ENCODE data around the gene SFXN3.

The SFXN3 gene

DNA sequence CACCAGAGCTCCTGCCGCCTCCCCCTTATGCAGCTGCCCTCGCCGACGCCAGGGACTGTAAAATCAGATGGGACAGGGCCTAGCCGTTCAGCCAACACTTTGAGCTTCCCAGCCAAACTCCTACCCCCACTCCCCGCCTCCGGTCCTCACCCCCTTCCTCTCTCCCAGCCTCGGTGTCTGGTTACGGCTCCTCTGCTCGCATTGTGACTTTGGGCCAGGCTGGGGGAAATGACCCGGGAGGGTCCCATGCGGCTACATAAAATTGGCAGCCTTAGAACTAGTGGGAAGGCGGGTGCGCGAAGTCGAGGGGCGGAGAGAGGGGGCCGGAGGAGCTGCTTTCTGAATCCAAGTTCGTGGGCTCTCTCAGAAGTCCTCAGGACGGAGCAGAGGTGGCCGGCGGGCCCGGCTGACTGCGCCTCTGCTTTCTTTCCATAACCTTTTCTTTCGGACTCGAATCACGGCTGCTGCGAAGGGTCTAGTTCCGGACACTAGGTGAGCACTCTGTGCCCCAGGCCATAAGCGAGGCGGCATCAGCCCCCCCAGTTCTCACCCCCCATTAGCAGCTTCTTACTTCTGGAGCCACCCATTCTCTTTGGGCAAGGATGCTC lies 30.7 kb downstream of the SFXN3 start, which contains the start of gene KAZALD1:
KAZALD1 (plus strand) TSS at position 366 of the 608 bp plus-strand sequence. CDS start 604 bp downstream, outside the sequence.
- TF ChIP-seq, protein P1, sequence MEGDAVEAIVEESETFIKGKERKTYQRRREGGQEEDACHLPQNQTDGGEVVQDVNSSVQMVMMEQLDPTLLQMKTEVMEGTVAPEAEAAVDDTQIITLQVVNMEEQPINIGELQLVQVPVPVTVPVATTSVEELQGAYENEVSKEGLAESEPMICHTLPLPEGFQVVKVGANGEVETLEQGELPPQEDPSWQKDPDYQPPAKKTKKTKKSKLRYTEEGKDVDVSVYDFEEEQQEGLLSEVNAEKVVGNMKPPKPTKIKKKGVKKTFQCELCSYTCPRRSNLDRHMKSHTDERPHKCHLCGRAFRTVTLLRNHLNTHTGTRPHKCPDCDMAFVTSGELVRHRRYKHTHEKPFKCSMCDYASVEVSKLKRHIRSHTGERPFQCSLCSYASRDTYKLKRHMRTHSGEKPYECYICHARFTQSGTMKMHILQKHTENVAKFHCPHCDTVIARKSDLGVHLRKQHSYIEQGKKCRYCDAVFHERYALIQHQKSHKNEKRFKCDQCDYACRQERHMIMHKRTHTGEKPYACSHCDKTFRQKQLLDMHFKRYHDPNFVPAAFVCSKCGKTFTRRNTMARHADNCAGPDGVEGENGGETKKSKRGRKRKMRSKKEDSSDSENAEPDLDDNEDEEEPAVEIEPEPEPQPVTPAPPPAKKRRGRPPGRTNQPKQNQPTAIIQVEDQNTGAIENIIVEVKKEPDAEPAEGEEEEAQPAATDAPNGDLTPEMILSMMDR (IDR thresholded peaks at IDR 0.05; ENCODE audit: low read depth, low read length): no peak
- peak; percentile 29 for TF ChIP-seq MYC (IDR thresholded peaks at IDR 0.05; ENCODE audit: low read depth, low read length)
- DNase-seq (ENCODE audit: low read depth): no peak

GRCh38 chr10:101062232-101063049 lies 31.4 kb downstream of the SFXN3 start:
- H3K4me3 ChIP-seq (ENCODE audit: low read depth, low read length): peak overlapping the region; percentile 97
- peak; percentile 89 for DNase-seq (ENCODE audit: low read depth)
- TF ChIP-seq MYC (IDR thresholded peaks at IDR 0.05; ENCODE audit: low read depth, low read length) (peak; percentile 31; the same call in 1 of the 2 replicates), POLR2A (IDR thresholded peaks at IDR 0.05; ENCODE audit: extremely low read depth, insufficient read length) (peak; percentile 19)
- TF ChIP-seq, protein P1 (IDR thresholded peaks at IDR 0.05; ENCODE audit: low read depth, low read length): peak; percentile 16
- TF ChIP-seq, protein P2, sequence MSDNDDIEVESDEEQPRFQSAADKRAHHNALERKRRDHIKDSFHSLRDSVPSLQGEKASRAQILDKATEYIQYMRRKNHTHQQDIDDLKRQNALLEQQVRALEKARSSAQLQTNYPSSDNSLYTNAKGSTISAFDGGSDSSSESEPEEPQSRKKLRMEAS (IDR thresholded peaks at IDR 0.05; ENCODE audit: low read depth, low read length): no peak; the same call in 1 of the 2 replicates

More for the DNA sequence above, 30.7 kb downstream of the SFXN3 start, which contains the start of gene KAZALD1:
- H3K4me3 ChIP-seq (ENCODE audit: low read depth, low read length): peak within 1 kb of the TSS; percentile 97

- DNase-seq (ENCODE audit: low read depth): peak; percentile 69
- peak overlapping the region; percentile 97 for H3K4me3 ChIP-seq (ENCODE audit: low read depth, low read length)
- TF ChIP-seq, protein P2 (IDR thresholded peaks at IDR 0.05; ENCODE audit: low read depth, low read length): no peak
- TF ChIP-seq POLR2A (IDR thresholded peaks at IDR 0.05; ENCODE audit: extremely low read depth, insufficient read length) (no peak), MYC (IDR thresholded peaks at IDR 0.05; ENCODE audit: low read depth, low read length) (no peak)
Measured at GRCh38 chr10:101063050-101063525, 32.1 kb downstream of the SFXN3 start.

GRCh38 chr10:101063548-101064414 lies 32.7 kb downstream of the SFXN3 start:
- peak; percentile 91 for DNase-seq (ENCODE audit: low read depth)
- H3K4me3 ChIP-seq (ENCODE audit: low read depth, low read length): peak overlapping the region; percentile 97
- TF ChIP-seq, protein P2 (IDR thresholded peaks at IDR 0.05; ENCODE audit: low read depth, low read length): peak; percentile 51; the same call in 1 of the 2 replicates
- TF ChIP-seq, protein P1 (IDR thresholded peaks at IDR 0.05; ENCODE audit: low read depth, low read length): no peak

DNA sequence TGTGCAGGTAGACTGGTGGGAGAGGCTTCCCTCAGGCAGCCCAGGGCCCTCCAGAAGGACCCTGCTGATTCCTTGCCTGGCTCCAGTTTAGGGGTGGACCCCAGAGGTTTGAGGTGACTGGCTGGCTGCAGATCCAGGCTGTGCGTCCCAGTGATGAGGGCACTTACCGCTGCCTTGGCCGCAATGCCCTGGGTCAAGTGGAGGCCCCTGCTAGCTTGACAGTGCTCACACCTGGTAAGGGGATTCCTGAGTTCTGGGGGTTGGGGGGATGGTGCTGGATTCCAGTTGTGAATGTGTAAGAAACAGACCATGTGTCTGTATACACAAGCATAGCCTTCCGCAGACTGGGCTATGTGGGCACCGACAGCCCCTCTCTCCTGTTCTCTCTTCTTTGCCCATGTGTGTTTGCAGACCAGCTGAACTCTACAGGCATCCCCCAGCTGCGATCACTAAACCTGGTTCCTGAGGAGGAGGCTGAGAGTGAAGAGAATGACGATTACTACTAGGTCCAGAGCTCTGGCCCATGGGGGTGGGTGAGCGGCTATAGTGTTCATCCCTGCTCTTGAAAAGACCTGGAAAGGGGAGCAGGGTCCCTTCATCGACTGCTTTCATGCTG lies 33.5 kb downstream of the SFXN3 start:
- TF ChIP-seq POLR2A (IDR thresholded peaks at IDR 0.05; ENCODE audit: extremely low read depth, insufficient read length): no peak
- TF ChIP-seq, protein P1 (IDR thresholded peaks at IDR 0.05; ENCODE audit: low read depth, low read length): no peak
- no peak for TF ChIP-seq MYC (IDR thresholded peaks at IDR 0.05; ENCODE audit: low read depth, low read length)
- TF ChIP-seq, protein P2 (IDR thresholded peaks at IDR 0.05; ENCODE audit: low read depth, low read length): no peak
- DNase-seq (ENCODE audit: low read depth): no peak
- H3K4me3 ChIP-seq (ENCODE audit: low read depth, low read length): no peak overlapping the region
